GM21786 (cell line): ENCODE results near the gene COQ8B.
"Not testable (repeated sequence)": the region's sequence is repeated elsewhere in the genome, so short reads cannot be mapped to it uniquely, and the experiment has no call there.

Experiments
- ATAC-seq: cut with Tn5 transposase; IDR thresholded peaks from one replicate; pipeline ENCODE4 v1.9.1; 2021; ENCODE audit not compliant: unreplicated experiment

Gene COQ8B

DNA sequence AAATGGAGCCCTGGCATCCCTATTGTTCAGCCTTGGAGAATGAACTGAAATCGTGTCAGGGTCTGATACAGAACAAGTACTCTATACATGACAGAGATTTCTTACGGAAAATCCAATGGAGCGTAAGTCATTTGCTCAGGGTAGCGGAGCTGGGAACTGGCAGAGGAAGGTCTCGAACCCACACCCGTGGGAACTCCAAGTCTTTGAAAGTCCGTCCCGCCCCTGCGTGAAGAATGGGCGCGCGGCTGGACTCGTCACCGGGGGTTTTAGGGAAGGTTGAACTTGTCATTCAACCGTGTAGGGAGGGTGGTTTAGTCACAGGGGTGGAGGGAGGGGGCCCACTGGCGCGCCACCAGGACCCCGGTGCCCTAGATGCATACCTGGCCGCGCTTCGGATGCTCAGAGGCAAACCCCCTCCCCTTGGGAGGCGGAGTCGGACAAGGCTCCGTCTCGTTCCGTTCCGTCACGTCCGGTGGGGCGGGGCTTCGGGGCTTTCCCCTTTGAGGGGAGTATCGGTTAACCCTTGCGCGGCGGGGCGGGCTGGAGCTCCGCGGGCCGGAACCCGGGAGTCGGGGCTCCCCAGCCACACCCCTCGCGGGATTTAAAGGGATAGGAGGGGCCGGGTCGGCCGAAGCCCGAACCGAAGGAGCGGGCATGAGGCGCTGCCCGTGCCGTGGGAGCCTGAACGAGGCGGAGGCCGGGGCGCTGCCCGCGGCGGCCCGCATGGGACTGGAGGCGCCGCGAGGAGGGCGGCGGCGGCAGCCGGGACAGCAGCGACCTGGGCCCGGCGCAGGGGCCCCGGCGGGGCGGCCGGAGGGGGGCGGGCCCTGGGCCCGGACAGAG lies at the start of gene COQ8B, which contains the start of gene ITPKC:
TSS of gene COQ8B (minus strand) at position 405 of the 843 bp plus-strand sequence. CDS start 2,254 bp downstream, outside the sequence.
TSS of gene ITPKC (plus strand) at position 631 of the 843 bp plus-strand sequence. CDS start at position 655, 24 bp downstream.
- ATAC-seq = peak; percentile 71

DNA sequence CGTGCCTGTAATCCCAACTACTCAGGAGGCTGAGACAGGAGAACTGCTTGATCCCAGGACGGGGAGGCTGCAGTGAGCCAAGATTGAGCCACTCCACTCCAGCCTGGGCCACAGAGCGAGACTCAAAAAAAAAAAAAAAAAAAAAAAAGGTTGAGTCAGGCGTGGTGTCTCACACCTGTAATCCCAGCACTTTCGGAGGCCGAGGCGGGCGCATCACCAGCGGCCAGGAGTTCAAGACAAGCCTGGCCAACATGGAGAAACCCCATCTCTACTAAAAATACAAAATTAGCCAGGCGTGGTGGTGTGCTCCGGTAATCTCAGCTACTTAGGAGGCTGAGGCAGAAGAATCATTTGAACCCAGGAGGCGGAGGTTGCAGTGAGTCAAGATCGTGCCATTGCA lies 49.7 kb upstream of the COQ8B start:
- ATAC-seq = not testable (repeated sequence)

- ATAC-seq = no peak
Observed at GRCh38 chr19:40763963-40764362, 47.3 kb upstream of the COQ8B start.

DNA sequence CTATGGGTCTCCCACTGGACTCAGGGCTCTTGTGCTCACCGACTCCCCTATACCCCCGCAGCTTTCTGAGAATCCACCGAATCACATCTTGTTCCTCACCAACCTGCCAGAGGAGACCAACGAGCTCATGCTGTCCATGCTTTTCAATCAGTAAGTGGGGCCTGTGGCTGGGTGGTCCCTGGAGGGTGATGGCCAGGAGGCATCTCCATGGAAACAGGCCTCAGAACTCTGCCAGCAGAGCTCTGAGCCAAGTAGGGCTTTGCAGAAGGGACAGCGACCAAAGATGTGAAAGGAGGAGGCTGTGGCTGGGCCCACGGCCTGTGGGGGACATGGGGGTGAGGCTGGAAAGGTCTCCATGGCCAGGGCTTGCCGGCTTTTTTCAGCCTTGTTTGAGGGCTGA lies 46.8 kb upstream of the COQ8B start:
- ATAC-seq = no peak

GRCh38 chr19:40762754-40763470 lies 46.2 kb upstream of the COQ8B start:
- ATAC-seq = no peak

- ATAC-seq = no peak
Observed at GRCh38 chr19:40759352-40759751, 42.7 kb upstream of the COQ8B start.

GRCh38 chr19:40758491-40758890 lies 41.8 kb upstream of the COQ8B start:
- no peak for ATAC-seq

- no peak for ATAC-seq
Observed at GRCh38 chr19:40756502-40757110, 39.9 kb upstream of the COQ8B start.

GRCh38 chr19:40755791-40756190 lies 39.1 kb upstream of the COQ8B start:
- no peak for ATAC-seq

DNA sequence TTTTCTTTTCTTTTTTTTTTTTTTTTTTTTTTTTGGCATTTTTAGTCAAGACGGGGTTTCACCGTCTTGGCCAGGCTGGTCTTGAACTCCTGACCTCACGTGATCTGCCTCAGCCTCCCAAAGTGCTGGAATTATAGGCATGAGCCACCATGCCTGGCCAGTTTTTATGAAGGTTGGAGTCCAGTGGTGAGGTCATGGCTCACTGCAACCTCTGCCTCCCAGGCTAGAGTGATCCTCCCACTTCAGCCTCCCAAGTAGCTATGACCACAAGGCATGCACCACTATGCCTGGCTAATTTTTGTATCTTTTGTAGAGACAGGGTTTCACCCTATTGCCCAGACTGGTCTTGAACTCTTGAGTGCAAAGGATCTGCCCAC lies 38.5 kb upstream of the COQ8B start:
- no peak for ATAC-seq

DNA sequence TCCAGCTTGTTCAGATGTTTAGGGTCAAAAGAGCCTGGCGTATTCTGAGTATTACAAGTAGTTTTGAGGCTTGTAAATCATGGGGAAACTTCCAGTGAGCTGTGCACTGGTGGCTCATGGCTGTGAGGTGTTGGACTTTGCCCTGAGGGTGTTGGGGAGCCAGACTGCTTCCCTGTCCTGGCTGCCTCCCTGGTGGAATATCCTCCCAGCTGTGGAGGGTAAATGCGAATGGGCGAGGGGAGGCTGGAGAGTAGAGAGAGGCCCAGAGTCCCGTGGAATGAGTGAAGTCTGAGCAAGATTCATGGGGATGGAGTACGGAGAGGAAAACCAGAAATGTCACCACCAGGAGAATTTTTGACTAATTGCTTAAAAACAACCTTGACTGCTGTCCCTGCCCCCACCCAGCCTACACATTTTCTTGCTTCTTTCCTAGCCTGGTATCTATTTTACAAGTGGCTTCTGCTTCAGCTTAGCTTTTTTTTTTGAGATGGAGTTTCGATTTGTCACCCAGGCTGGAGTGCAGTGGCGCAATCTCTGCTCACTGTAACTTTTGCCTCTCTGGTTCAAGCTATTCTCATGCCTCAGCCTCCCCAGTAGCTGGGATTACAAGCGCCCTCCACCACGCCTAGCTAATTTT lies 38.0 kb upstream of the COQ8B start:
- ATAC-seq = no peak

- ATAC-seq = no peak
Observed at GRCh38 chr19:40752257-40752781, 35.6 kb upstream of the COQ8B start.

DNA sequence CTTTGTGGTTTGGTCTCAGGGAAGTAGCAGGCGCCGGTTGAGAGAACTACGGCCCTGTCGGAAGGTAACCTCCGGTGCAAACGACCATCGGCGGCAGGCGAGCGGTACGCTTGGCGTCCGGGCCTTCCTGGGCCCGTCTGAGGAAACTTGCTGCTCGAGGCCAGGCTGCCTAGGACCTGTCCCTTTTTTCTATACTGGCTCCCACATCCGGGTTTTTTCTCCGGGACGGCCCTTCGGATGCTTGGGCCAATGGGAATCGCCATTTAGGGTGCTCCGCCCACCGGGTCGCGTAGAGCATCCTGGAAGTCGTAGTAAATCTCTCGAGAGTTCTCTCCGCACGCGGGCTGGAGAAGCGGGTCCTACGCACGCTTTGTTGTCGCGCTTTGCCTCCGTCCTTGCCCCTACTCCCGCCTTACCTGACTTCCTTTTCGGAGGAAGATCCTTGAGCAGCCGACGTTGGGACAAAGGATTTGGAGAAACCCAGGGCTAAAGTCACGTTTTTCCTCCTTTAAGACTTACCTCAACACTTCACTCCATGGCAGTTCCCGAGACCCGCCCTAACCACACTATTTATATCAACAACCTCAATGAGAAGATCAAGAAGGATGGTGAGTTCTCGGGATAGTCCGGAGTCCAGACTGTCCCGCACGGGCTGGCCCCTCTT lies 34.3 kb upstream of the COQ8B start, which contains the start of gene SNRPA:
TSS of gene SNRPA (plus strand) at position 330 of the 664 bp plus-strand sequence. CDS start at position 536, 206 bp downstream.
- ATAC-seq = peak; percentile 55

GRCh38 chr19:40750058-40750873 lies 33.6 kb upstream of the COQ8B start, which contains the start of gene ACTMAP:
Gene ACTMAP (minus strand): TSS chr19:40750477. CDS start chr19:40749803, 674 bp downstream.
- peak; percentile 79 for ATAC-seq

- ATAC-seq = no peak
Observed at GRCh38 chr19:40747536-40747935, 30.9 kb upstream of the COQ8B start.

DNA sequence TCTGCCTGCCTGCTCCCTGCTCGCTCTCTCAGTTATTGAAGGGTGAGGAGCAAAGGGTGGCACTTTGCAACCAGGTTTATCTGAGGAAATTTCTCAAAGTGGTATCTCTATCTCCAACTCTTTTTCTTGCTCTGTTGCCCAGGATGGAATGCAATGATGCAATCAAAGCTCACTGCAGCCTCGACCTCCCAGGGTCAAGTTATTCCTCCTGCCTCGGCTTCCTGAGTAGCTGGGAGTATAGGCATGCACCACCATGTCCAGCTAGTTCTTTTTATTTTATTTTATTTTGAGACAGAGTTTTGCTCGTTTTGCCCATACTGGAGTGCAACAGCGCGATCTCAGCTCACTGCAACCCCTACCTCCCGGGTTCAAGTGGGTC lies 28.7 kb upstream of the COQ8B start:
- ATAC-seq = no peak

- no peak for ATAC-seq
Observed at GRCh38 chr19:40744554-40745401, 28.1 kb upstream of the COQ8B start.

- no peak for ATAC-seq
Observed at GRCh38 chr19:40743926-40744325, 27.2 kb upstream of the COQ8B start.
